ENCODE data around the gene STAT4.
A peak's percentile ranks its signal among the peaks of the same experiment; 100 is the strongest.
"Not testable (repeated sequence)": the region's sequence is repeated elsewhere in the genome, so short reads cannot be mapped to it uniquely, and the experiment has no call there.

The STAT4 gene

DNA sequence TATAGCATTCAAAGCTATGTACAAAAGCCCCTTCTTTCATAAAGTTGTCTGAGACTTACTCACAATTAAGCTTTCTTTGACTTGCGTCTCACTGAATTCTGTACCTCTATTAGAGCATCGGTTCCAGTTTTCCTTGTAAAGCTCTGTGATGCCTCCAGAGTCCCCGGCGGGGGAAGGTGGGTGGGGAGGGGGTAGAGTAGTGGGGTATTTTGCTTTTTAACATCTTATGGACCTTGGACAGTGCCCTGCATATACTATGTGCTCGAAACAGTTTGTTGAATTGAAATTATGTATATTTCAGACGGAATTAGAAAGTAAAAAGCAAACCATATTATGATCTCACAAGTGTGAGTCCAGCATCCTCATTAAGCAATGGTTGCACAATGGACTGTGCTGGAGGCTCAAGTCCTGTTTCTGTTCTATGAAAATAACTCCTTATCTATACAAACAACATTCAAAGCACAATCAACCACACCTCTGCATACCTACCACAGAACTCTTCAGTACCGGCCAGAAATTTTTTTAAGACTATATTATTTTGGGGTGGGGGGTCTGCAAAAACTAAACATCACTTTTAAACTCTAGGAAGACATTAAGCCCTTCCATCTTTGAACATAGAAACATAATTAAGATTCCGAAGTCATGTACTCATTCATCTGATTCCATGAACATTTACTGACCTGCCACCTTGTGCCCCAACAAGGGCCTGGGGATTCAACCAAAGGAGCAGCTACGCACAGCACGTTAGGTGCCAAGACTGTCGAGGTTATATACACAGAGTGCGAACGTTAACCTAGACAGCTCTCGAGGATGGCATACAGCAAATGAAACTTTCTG lies 137.7 kb downstream of the STAT4 start:
- DNase-seq = peak in 1 of 6 experiments; percentile 25

- DNase-seq = no peak
Observed at GRCh38 chr2:191012346-191012745, 138.4 kb downstream of the STAT4 start.

GRCh38 chr2:191010887-191011885 lies 139.6 kb downstream of the STAT4 start:
- DNase-seq = peak in 1 of 6 experiments; percentile 11

DNA sequence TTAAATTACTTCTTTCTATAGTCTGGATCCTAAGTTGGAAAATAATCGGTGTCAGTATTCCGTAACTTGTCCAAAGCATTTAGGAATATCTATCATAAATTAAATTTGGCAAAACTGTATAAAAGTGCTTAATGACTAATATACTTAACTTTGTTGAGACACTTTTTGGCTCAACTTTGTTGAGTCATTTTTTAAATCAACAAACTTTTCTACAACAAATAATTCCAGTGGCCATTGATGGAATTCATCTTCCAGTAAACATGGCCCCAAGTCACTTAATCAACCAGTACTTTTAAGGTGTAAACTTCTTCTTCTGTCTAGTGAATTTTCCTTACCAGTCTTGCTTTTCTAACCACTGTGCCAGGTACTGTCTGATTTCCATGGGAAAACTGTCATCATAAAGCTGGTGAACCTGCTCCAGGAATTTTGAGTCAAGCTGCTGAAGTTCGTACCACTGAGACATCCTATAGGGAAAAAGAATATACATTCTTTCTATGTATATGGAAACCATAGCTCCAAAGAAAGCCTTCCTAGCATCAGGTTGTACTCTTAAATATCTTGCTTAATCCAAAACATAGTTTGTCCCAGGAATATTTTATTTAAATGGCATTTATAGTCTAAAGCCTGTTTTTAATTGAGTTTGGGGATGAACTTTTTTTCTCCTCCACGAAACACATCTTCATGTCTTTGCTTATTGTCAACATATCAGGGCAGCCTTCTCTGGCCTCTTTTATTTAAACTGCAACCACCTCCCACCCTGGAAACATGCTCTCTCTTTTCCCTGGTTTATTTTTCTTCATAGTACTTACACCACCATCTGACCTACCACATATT lies 141.0 kb downstream of the STAT4 start:
- no peak for DNase-seq

DNA sequence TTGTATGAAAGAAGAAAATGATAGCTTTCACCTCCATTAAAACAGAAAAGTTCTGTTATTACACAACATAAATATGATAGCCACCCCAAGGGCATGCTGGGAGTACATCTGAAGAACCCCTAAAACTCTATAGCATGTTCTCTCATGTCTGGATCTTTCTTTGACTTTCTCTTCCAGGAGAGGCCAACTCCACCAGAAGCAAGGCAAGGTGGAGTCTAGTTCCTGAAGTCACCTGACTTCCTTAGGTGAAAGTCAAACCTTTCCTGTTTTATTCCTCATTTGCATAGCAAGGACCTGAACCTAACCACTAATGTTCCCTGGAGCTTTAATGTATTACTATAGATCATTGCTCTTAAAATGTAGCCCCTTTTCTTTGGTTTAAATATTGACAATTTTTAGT lies 142.5 kb downstream of the STAT4 start:
- DNase-seq = no peak

- no peak for DNase-seq
Observed at GRCh38 chr2:191006997-191007783, 143.6 kb downstream of the STAT4 start.

DNA sequence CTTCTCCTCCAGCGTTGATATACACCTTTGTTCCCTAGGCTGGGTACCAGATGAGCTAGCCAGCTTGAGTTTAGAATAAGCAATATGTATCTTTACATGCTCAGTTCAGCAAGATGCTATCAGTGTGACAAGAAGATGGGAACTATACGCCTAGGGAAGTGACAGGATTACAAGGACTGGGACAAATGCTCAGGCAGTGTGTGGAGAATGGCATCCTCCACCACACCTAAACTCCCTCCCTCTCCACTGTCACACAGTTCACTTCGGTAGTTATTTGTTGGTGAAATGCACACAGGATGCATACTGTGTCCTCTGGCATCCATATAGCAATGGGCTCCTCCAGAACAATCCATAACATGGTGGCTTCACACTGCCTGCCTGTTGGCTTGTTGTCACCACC lies 144.5 kb downstream of the STAT4 start:
- no peak for DNase-seq

DNA sequence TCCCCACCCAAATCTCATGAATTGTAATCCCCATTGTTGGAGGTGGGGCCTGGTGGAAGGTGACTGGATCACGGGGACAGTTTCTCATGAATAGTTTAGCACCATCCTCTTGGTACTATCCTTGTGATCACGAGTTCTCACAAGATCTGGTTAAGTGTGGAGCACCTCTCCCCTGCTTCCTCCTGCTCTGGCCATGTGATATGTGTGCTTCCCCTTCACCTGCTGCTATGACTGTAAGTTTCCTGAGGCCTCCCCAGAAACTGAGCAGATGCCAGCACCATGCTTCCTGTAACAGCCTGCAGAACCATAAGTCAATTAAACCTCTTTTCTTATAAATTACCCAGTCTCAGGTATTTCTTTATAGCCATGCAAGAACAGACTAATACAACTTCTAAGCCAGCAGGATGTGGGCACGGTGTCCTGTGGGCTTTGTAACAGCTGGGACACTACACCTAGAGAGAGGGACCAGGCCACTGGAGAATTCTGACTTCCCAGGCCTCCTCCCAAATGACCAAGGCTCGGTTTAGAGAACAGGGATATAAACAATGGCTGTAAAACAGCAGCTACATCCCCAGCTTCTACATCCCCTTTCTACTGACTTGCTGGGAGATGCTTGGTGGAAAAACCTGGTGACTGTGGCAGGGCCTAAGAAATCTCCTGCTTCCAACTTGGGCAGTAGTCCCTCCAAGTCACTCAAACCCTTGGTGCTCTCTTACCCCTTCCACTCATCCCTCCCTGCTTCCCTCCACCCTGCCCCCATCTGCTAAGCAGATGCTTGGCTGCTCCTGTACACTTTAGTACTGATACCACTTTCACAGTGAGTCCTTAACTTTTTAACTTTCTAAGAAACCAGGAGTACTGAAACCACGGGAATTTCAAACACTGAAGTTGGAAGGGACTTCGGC lies 147.1 kb downstream of the STAT4 start:
- no peak for DNase-seq

- DNase-seq = no peak
Observed at GRCh38 chr2:191001624-191002023, 149.2 kb downstream of the STAT4 start.

- DNase-seq = no peak
Observed at GRCh38 chr2:191001032-191001431, 149.8 kb downstream of the STAT4 start.

DNA sequence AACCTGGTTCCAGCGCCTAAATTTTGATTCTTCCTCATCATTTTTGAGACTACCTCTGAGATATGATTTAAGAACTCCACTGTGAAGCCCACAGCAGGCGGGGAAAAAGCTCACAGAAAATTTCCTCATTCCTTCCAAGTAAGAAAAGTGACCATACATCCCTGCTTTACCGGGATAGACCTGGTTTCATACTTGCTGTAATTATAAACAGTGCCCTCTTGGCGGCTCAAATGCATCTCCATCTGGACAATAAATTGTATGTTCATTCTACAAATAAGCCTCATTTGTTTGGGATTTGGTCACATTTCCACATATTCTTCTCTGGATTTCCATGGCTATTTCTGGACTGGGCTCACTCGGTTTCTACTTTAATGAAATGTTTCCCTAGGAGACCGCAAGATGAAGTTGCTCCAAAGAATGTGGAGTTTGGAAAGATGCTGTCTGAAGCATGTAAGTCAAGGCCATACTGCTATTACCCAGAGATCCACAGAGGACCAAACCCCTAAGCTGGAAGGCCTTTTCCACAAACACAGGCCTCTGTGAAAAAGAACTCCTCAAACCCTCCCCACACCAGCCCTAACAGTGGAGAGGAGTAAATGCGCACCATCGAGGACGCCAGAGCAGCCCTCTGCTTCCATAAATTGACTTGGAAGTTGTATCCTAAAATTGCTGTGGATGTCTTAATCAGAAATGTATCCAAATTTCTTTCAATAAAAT lies 150.7 kb downstream of the STAT4 start:
- no peak for DNase-seq

DNA sequence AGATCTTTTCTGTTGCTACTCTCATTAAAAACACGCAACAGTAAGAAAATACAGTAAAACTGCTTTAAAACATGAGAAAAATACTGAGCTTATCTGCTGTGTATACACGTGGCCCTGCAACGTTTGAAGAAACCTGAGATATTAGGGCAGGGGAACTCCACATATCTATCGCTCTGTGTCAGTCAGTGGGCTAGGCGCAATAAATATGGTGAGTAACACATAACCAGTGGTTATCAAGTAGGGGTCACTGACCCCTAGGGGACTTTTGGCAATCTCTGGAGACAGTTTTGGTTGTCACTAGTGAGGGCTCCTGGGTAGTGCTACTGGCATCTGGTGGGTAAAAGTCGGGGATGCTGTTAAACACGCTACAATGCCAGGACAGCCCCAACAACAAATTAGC lies 151.7 kb downstream of the STAT4 start:
- DNase-seq = no peak

DNA sequence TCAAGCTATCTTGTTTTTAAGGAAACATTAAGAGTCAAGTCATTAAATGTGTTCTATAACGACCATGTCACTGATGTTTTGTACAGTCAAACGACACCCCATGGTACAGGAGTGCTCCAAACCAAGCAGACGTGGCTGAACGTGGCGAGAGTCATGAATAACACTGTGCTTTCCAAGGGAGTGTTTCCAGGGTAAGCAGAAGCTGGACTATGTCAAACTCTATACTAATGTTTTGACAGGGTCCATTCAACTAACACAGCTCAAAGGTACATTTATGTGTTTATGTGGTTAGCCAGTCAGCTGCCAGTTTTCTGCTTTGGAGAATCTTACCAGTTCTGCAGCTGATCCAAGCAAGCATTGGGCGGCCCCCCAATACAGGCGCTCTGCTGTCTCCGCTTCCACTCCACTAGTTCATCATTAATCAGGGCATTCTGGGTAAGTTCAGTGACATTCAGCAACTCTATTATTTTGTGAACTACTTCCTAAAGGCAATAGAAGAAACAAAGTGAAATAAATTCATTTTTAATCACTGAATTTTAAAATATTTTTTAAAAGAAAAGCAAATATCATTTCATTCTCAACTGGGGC lies 153.2 kb downstream of the STAT4 start:
- no peak for DNase-seq

GRCh38 chr2:190996947-190997346 lies 153.8 kb downstream of the STAT4 start:
- DNase-seq = no peak

DNA sequence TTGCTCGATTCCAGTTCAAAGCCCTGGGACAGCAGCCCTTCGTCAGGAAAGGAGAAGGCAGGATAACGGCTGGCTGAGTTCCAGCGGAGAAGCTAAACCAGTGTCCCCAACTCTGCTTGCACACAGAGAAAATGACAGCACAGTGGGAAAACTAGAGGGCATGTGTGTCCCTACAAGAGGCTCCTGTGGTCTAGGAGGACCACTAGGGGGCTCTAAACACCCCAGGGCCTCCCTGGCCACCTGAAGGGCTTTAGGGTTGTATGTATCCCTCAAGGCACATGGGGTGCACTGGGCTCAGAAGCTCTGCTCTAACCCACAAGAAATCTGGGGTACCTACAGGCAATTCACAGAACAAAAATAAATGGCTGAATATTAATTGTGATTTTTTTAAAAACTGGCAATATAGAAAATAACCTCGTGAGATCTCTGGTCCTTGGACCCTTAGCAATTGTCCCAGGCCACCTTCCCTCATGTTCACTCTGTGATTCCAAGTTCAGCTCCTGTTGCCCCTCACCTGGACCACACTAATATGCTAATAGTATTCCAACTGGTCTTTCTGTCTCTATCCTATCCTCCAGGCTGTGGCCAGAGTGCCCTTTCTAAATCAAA lies 154.4 kb downstream of the STAT4 start:
- peak in 4 of 6 experiments; percentile 15 to 41 (median 24) for DNase-seq

DNA sequence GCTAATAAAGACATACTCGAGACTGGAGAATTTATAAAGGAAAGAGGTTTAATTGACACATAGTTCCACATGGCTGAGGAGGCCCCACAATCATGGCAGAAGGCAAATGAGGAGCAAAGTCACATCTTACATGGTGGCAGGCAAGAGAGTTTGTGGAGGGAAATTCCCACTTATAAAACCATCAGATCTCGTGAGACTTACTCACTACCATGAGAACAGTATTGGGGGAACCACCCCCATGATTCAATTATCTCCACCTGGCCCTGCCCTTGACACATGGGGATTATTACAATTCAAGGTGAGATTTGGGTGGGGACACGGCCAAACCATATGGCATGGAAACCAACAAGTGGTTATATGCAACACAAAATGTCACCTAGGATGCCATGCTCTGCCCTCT lies 155.5 kb downstream of the STAT4 start:
- not testable (repeated sequence) for DNase-seq

DNA sequence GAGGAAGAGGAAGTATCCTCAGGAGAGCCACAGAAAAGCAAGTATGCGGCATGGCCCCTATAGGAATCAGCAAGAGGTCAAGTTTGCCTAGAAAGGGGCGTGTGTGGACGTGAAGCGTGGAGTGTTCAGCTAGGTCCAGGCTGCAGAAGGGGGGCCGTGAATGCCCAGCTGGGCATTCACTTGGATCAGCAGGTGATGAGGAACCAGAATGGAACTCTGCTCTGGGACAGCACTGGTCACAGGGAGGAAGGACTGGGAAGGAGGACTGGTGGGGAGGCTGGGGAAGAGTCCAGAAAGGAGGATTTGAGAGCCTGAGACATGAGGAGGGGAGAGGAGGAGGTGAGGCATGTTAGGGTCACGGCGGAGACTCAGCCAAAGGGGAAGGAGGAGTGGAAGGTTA lies 156.6 kb downstream of the STAT4 start:
- DNase-seq = no peak

- no peak for DNase-seq
Observed at GRCh38 chr2:190993292-190993643, 157.5 kb downstream of the STAT4 start.

DNA sequence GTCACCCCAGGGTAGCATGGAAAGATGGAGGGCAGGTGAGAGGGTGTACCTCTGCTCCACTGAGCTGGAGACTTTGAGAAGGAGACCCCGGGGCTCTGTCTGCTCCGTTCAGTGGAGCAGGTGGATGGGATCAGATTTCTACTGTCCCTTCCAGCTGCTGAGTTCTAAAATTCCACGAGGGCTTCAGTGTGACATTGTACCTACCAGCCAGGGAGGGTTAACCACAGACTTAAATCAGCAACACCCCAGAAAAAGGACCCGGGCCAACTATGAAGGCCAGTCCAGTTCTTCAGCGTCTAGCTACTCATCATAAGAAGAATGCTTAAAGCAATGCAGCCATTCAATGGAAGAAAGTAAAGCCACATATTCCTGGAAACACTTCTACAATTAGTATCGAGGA lies 160.7 kb downstream of the STAT4 start:
- no peak for DNase-seq

All from stimulated activated naive CD4-positive, alpha-beta T cell (primary cell).